CD4-positive, alpha-beta T cell treated with Interleukin-15 for 4 hours (primary cell): ENCODE data around the gene CDH15.
"Not testable (repeated sequence)": the region's sequence is repeated elsewhere in the genome, so short reads cannot be mapped to it uniquely, and the experiment has no call there.

Experiments
- DNase-seq: peaks from one replicate; pipeline ENCODE4 v3.0.0-alpha.2; 2020; ENCODE audit warnings: low spot score

CDH15 gene

GRCh38 chr16:89237733-89238132 is 66.2 kb downstream of the CDH15 start:
- DNase-seq = no peak

- DNase-seq = peak; percentile 68
These were observed 69.8 kb downstream of the CDH15 start for GRCh38 chr16:89241187-89242007.

- no peak for DNase-seq
These were observed 71.2 kb downstream of the CDH15 start for GRCh38 chr16:89242795-89243200.

GRCh38 chr16:89243664-89244063 is 72.1 kb downstream of the CDH15 start:
- DNase-seq = no peak

- DNase-seq = not testable (repeated sequence)
These were observed 72.7 kb downstream of the CDH15 start for GRCh38 chr16:89244264-89244663.

- no peak for DNase-seq
These were observed 73.2 kb downstream of the CDH15 start for GRCh38 chr16:89244754-89245153.
